ENCODE data around the gene GRAMD1B. TPM values are rescaled to one million over a fixed set of nuclear protein-coding genes. Genes with fewer than 3 reads are reported as not detected.

Gene GRAMD1B
- total and polyA plus RNA-seq, 2 experiments from 2014 or later = 9.0 to 20.4 TPM

- H4K20me1 ChIP-seq (ENCODE audit: insufficient read depth, poor library complexity, severe bottlenecking) = no peaks in the 10 kb centered on the region
- peaks cover 12% of the 10 kb centered on the region for H3K79me2 ChIP-seq
- H2AFZ ChIP-seq = no peak overlapping the region
- no peak overlapping the region for H3K4me3 ChIP-seq
- H3K9me3 ChIP-seq (ENCODE audit: low read depth) = no peaks in the 10 kb centered on the region
- H3K36me3 ChIP-seq (replicated peaks; ENCODE audit: insufficient read depth, low read depth) = no peaks in the 10 kb centered on the region
- peaks cover 9% of the 10 kb centered on the region for H3K4me1 ChIP-seq (ENCODE audit: insufficient read depth)
- no peak for DNase-seq (ENCODE audit: low spot score)
- peak overlapping the region; percentile 89 for H3K27ac ChIP-seq
- no peaks in the 10 kb centered on the region for H3K9me2 ChIP-seq (replicated peaks; ENCODE audit: insufficient read depth)
- peaks cover 3% of the 10 kb centered on the region for H3K27me3 ChIP-seq
- 83% methylated on average over 4 of the region's 4 CpGs for WGBS (ENCODE audit: low lambda C conversion rate, missing lambda C conversion rate)
- TF ChIP-seq EZH2phosphoT487 (IDR thresholded peaks at IDR 0.05; ENCODE audit: low read depth, severe bottlenecking, unreplicated experiment) = no peak
- TF ChIP-seq CTCF (IDR thresholded peaks at IDR 0.05; ENCODE audit: poor library complexity) = no peak
- TF ChIP-seq EZH2 (IDR thresholded peaks at IDR 0.05; ENCODE audit: borderline replicate concordance) = no peak
- H3K4me2 ChIP-seq = peak overlapping the region; percentile 66
These were observed 11.5 kb upstream of the GRAMD1B start for GRCh38 chr11:123418351-123419114.

GRCh38 chr11:123419731-123420452 lies 10.2 kb upstream of the GRAMD1B start:
- peak overlapping the region; percentile 89 for H3K27ac ChIP-seq
- peaks cover 9% of the 10 kb centered on the region for H3K4me1 ChIP-seq (ENCODE audit: insufficient read depth)

GRCh38 chr11:123421589-123421988 lies 8.5 kb upstream of the GRAMD1B start:
- no peaks in the 10 kb centered on the region for H3K9me3 ChIP-seq (ENCODE audit: low read depth)
- TF ChIP-seq CTCF (IDR thresholded peaks at IDR 0.05; ENCODE audit: poor library complexity) = no peak
- TF ChIP-seq EZH2 (IDR thresholded peaks at IDR 0.05; ENCODE audit: borderline replicate concordance) = no peak
- no peak for TF ChIP-seq EZH2phosphoT487 (IDR thresholded peaks at IDR 0.05; ENCODE audit: low read depth, severe bottlenecking, unreplicated experiment)

More at GRCh38 chr11:123419731-123420452, 10.2 kb upstream of the GRAMD1B start:
- Histone ChIP-seq H3K4me2 (peak overlapping the region; percentile 59), H3K9me2 (replicated peaks; ENCODE audit: insufficient read depth) (no peaks in the 10 kb centered on the region), H3K36me3 (replicated peaks; ENCODE audit: insufficient read depth, low read depth) (no peaks in the 10 kb centered on the region), H3K4me3 (peak overlapping the region; percentile 32), H2AFZ (no peak overlapping the region), H4K20me1 (ENCODE audit: insufficient read depth, poor library complexity, severe bottlenecking) (no peaks in the 10 kb centered on the region), H3K27me3 (peaks cover 13% of the 10 kb centered on the region), H3K9me3 (ENCODE audit: low read depth) (no peaks in the 10 kb centered on the region), H3K79me2 (peaks cover 16% of the 10 kb centered on the region)
- peak; percentile 71 for DNase-seq (ENCODE audit: low spot score)
- WGBS (ENCODE audit: low lambda C conversion rate, missing lambda C conversion rate) = 74% methylated on average over 4 of the region's 4 CpGs
- TF ChIP-seq CTCF (IDR thresholded peaks at IDR 0.05; ENCODE audit: poor library complexity) = no peak
- no peak for TF ChIP-seq EZH2phosphoT487 (IDR thresholded peaks at IDR 0.05; ENCODE audit: low read depth, severe bottlenecking, unreplicated experiment)
- TF ChIP-seq EZH2 (IDR thresholded peaks at IDR 0.05; ENCODE audit: borderline replicate concordance) = no peak

More at GRCh38 chr11:123421589-123421988, 8.5 kb upstream of the GRAMD1B start:
- Histone ChIP-seq H3K27ac (peak overlapping the region; percentile 74), H3K4me2 (peak overlapping the region; percentile 59), H2AFZ (no peak overlapping the region), H3K4me3 (no peak overlapping the region), H3K79me2 (peaks cover 16% of the 10 kb centered on the region), H3K36me3 (replicated peaks; ENCODE audit: insufficient read depth, low read depth) (no peaks in the 10 kb centered on the region), H4K20me1 (ENCODE audit: insufficient read depth, poor library complexity, severe bottlenecking) (no peaks in the 10 kb centered on the region), H3K9me2 (replicated peaks; ENCODE audit: insufficient read depth) (no peaks in the 10 kb centered on the region), H3K4me1 (ENCODE audit: insufficient read depth) (peaks cover 9% of the 10 kb centered on the region), H3K27me3 (peaks cover 13% of the 10 kb centered on the region)
- 70% methylated on average over 1 of the region's 1 CpG for WGBS (ENCODE audit: low lambda C conversion rate, missing lambda C conversion rate)
- no peak for DNase-seq (ENCODE audit: low spot score)
